ENCODE results near the gene TAF1D.
A peak's percentile ranks its signal among the peaks of the same experiment; 100 is the strongest.
"Not testable (repeated sequence)": the region's sequence is repeated elsewhere in the genome, so short reads cannot be mapped to it uniquely, and the experiment has no call there.

Gene TAF1D

DNA sequence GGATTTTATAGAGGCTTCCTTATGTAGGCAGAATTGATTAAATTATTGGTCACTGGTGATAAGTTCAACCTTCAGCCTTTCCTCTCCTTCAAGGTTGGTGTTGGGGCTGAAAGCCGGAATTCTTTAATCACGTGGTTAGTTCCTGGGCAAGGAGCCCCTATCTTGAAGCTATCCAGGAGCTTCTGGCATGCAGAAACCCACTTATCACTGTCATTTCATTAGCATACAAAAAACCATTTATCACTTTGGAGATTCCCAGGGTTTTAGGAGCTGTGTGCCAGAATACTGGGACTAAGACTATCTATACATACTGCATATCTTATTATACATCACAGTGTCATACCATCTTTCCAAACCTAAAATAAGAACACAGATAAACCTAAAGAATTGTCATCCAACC is 24.3 kb upstream of the TAF1D start:
- no peak for ATAC-seq
- TF ChIP-seq ZFP3 (CRISPR knock-in tag; IDR thresholded peaks at IDR 0.05): no peak
- 0 out of 2 replicates have a peak, but pooled peaks have one; percentile 24 for TF ChIP-seq ISL1 (CRISPR knock-in tag; IDR thresholded peaks at IDR 0.05)

DNA sequence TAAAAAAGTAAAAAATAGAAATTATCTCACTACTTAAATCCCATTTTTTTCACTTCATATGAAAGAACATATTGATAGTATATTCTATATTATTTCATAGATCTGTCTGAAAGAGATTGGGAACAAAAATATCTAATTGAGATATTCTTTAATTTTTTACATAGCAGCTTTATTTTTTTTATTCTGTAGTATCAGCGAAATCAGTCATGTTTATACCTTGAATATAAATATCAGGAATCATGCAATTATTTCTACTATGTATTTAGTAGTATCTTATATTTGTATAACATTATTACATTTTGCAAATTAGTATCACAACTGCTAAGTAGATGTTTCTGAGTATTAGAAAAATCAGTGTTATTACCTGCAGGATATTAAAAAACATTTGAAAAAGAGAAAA is 20.6 kb upstream of the TAF1D start:
- no peak for TF ChIP-seq ZFP3 (CRISPR knock-in tag; IDR thresholded peaks at IDR 0.05)
- no peak for TF ChIP-seq GLIS3 (CRISPR knock-in tag; IDR thresholded peaks at IDR 0.05)
- no peak for TF ChIP-seq ZFP30 (CRISPR knock-in tag; IDR thresholded peaks at IDR 0.05)
- no peak for TF ChIP-seq ISL1 (CRISPR knock-in tag; IDR thresholded peaks at IDR 0.05)
- no peak for TF ChIP-seq BACH2 (CRISPR knock-in tag; IDR thresholded peaks at IDR 0.05; ENCODE audit: borderline replicate concordance)
- no peak for TF ChIP-seq PPARA (CRISPR knock-in tag; IDR thresholded peaks at IDR 0.05; ENCODE audit: borderline replicate concordance)
- no peak for TF ChIP-seq TCF4 (CRISPR knock-in tag; IDR thresholded peaks at IDR 0.05; ENCODE audit: borderline replicate concordance)
- ATAC-seq: no peak

DNA sequence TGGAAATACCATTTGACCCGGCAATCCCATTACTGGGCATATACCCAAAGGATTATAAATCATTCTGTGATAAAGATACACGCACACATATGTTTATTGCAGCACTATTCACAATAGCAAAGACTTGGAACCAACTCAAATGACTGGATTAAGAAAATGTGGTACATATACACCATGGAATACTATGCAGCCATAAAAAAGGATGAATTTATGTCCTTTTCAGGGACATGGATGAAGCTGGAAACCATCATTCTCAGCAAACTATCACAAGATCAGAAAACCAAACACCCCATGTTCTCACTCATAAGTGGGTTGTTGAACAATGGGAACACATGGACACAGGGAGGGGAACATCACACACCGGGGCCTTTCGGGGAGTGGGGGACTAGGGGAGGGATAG is 17.8 kb upstream of the TAF1D start:
- not testable (repeated sequence) for ATAC-seq
- peak; percentile 56; the same call in 1 of the 2 replicates for TF ChIP-seq ZNF8 (CRISPR knock-in tag; IDR thresholded peaks at IDR 0.05)

DNA sequence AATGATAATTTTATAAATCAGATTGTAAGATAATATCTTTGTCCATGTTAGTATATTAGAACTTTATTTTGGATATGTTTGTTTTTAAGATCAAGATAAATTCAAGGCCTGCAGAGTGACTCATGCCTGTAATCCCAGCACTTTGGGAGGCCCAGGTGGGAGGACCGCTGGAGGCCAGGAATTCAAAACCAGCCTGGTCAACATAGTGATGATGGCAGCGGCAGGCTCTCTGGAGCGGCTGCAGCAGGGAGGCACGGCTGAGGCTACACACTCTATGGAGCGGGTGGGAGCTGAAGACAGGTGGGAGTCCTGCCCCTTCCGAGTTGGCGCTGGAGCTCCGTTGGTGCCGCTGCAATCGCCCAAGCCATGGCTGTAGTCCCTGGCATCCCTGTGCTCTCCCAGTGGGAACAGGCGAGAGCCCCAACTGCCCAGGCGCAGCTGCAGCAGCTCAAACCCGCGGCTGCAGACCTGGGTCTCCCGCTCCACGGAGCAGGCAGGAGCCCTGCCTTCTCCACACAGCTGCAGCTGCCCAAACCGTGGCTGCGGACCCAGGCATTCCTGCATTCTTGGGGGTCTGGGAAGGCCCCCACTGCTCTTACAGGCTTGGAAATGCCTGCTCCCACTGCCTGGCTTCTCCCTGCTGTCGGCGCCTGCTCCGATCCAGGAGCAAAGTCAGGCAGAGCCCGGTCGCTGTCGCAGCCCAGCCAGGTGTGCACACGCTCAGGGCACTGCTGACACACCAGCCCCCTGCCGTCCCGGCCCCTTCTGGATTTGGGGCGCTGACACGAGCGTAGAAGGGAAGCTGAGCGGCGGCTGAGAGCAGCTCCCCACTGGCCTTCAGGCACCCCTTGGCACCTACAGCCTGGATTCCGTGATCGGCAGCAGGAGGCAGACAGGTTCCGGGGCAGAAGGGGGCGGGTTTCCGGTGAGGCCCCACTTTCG is 16.9 kb upstream of the TAF1D start:
- no peak for ATAC-seq
- no peak for TF ChIP-seq ZNF565 (CRISPR knock-in tag; conservative IDR thresholded peaks at IDR 0.05; ENCODE audit: low read depth)
- TF ChIP-seq TOX (CRISPR knock-in tag; IDR thresholded peaks at IDR 0.05; ENCODE audit: borderline replicate concordance): no peak
- no peak for TF ChIP-seq ZFP3 (CRISPR knock-in tag; IDR thresholded peaks at IDR 0.05)
- TF ChIP-seq BACH2 (CRISPR knock-in tag; IDR thresholded peaks at IDR 0.05; ENCODE audit: borderline replicate concordance): no peak
- no peak for TF ChIP-seq GLIS3 (CRISPR knock-in tag; IDR thresholded peaks at IDR 0.05)
- TF ChIP-seq TSHZ2 (CRISPR knock-in tag; IDR thresholded peaks at IDR 0.05): no peak
- TF ChIP-seq SNAI2 (CRISPR knock-in tag; IDR thresholded peaks at IDR 0.05): no peak
- no peak for TF ChIP-seq OSR1 (CRISPR knock-in tag; IDR thresholded peaks at IDR 0.05)
- TF ChIP-seq, protein P1, sequence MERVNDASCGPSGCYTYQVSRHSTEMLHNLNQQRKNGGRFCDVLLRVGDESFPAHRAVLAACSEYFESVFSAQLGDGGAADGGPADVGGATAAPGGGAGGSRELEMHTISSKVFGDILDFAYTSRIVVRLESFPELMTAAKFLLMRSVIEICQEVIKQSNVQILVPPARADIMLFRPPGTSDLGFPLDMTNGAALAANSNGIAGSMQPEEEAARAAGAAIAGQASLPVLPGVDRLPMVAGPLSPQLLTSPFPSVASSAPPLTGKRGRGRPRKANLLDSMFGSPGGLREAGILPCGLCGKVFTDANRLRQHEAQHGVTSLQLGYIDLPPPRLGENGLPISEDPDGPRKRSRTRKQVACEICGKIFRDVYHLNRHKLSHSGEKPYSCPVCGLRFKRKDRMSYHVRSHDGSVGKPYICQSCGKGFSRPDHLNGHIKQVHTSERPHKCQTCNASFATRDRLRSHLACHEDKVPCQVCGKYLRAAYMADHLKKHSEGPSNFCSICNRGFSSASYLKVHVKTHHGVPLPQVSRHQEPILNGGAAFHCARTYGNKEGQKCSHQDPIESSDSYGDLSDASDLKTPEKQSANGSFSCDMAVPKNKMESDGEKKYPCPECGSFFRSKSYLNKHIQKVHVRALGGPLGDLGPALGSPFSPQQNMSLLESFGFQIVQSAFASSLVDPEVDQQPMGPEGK (CRISPR knock-in tag; IDR thresholded peaks at IDR 0.05; ENCODE audit: borderline replicate concordance): no peak
- TF ChIP-seq ZNF70 (CRISPR knock-in tag; IDR thresholded peaks at IDR 0.05): no peak
- no peak for TF ChIP-seq TCF4 (CRISPR knock-in tag; IDR thresholded peaks at IDR 0.05; ENCODE audit: borderline replicate concordance)
- no peak for TF ChIP-seq POU6F1 (CRISPR knock-in tag; IDR thresholded peaks at IDR 0.05; ENCODE audit: borderline replicate concordance, low read depth)
- no peak for TF ChIP-seq ARNTL (CRISPR knock-in tag; IDR thresholded peaks at IDR 0.05; ENCODE audit: borderline replicate concordance, low read depth)
- TF ChIP-seq ZNF8 (CRISPR knock-in tag; IDR thresholded peaks at IDR 0.05): no peak
- no peak for TF ChIP-seq PPARA (CRISPR knock-in tag; IDR thresholded peaks at IDR 0.05; ENCODE audit: borderline replicate concordance)

DNA sequence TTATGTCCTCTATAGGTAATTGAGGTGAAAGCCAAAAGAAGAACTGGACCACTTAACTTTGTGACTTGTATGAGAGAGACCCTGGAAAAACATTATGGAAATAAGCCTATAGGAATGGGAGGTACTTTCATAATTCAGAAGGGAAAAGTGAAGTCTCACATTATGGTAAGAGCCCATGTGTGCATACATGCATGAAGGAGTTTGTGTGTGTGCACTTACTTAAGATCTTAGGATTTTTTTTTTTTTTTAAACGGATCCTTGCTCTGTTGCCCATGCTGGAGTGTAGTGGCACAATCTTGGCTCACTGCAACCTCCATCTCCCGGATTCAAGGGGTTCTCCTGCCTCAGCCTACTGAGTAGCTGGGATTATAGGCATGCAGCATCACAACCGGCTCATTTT is 16.0 kb upstream of the TAF1D start:
- TF ChIP-seq ZNF70 (CRISPR knock-in tag; IDR thresholded peaks at IDR 0.05) (no peak), ZNF565 (CRISPR knock-in tag; conservative IDR thresholded peaks at IDR 0.05; ENCODE audit: low read depth) (no peak), ZFP3 (CRISPR knock-in tag; IDR thresholded peaks at IDR 0.05) (no peak), ARNTL (CRISPR knock-in tag; IDR thresholded peaks at IDR 0.05; ENCODE audit: borderline replicate concordance, low read depth) (no peak), BACH2 (CRISPR knock-in tag; IDR thresholded peaks at IDR 0.05; ENCODE audit: borderline replicate concordance) (no peak)
- ATAC-seq: no peak
